ENCODE data around the gene HIPK1.

DNA sequence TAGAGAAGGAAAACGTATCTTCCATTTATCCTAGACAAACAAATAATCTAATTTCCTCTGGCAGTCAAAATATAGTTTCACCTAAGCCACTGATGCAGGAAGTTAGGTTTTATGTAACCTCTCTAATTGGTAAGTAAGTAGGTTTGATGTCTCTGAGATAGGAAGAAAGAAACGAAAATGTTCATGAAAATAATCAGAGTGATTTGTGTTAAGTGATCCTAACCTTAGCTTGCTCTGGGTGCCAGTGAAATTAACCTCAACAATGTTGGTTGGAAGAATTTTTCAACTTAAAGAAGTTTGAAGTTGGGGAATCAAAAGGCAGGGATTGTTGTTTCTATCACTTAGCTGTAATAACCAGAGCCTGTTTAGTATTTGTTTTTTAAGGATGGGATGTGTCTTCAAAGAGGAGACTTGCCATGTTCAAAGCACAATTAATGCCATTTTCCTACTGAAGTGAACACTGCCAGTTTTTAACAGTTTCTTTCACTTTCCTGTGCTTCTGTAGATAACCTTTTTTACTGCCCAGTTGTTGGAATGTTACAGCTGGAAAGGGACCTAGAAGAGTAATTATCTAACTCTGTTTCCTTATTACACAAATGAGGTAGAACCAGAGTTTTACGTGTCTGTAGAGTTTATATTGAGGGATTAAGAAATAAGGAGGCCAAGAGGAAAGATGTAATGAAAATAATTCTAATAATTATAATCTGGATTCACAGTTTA lies 18.4 kb downstream of the HIPK1 start:
- TF ChIP-seq ATF1 (CRISPR knock-in tag; IDR thresholded peaks at IDR 0.05) (no peak), MXD4 (CRISPR knock-in tag; IDR thresholded peaks at IDR 0.05; ENCODE audit: borderline replicate concordance) (no peak), TCF7 (CRISPR knock-in tag; IDR thresholded peaks at IDR 0.05; ENCODE audit: low read depth) (no peak), GABPB1 (CRISPR knock-in tag; IDR thresholded peaks at IDR 0.05) (no peak), GRHL2 (CRISPR knock-in tag; IDR thresholded peaks at IDR 0.05; ENCODE audit: insufficient replicate concordance, severe bottlenecking) (no peak), ZBTB21 (CRISPR knock-in tag; IDR thresholded peaks at IDR 0.05; ENCODE audit: borderline replicate concordance) (no peak), ZNF138 (CRISPR knock-in tag; conservative IDR thresholded peaks at IDR 0.05) (no peak)
- TF ChIP-seq, protein P1, sequence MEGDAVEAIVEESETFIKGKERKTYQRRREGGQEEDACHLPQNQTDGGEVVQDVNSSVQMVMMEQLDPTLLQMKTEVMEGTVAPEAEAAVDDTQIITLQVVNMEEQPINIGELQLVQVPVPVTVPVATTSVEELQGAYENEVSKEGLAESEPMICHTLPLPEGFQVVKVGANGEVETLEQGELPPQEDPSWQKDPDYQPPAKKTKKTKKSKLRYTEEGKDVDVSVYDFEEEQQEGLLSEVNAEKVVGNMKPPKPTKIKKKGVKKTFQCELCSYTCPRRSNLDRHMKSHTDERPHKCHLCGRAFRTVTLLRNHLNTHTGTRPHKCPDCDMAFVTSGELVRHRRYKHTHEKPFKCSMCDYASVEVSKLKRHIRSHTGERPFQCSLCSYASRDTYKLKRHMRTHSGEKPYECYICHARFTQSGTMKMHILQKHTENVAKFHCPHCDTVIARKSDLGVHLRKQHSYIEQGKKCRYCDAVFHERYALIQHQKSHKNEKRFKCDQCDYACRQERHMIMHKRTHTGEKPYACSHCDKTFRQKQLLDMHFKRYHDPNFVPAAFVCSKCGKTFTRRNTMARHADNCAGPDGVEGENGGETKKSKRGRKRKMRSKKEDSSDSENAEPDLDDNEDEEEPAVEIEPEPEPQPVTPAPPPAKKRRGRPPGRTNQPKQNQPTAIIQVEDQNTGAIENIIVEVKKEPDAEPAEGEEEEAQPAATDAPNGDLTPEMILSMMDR (IDR thresholded peaks at IDR 0.05): no peak
- TF ChIP-seq, protein P2, sequence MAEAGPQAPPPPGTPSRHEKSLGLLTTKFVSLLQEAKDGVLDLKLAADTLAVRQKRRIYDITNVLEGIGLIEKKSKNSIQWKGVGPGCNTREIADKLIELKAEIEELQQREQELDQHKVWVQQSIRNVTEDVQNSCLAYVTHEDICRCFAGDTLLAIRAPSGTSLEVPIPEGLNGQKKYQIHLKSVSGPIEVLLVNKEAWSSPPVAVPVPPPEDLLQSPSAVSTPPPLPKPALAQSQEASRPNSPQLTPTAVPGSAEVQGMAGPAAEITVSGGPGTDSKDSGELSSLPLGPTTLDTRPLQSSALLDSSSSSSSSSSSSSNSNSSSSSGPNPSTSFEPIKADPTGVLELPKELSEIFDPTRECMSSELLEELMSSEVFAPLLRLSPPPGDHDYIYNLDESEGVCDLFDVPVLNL (CRISPR knock-in tag; IDR thresholded peaks at IDR 0.05; ENCODE audit: borderline replicate concordance, low read depth): no peak
- TF ChIP-seq, protein P3, sequence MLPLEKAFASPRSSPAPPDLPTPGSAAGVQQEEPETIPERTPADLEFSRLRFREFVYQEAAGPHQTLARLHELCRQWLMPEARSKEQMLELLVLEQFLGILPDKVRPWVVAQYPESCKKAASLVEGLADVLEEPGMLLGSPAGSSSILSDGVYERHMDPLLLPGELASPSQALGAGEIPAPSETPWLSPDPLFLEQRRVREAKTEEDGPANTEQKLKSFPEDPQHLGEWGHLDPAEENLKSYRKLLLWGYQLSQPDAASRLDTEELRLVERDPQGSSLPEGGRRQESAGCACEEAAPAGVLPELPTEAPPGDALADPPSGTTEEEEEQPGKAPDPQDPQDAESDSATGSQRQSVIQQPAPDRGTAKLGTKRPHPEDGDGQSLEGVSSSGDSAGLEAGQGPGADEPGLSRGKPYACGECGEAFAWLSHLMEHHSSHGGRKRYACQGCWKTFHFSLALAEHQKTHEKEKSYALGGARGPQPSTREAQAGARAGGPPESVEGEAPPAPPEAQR (CRISPR knock-in tag; IDR thresholded peaks at IDR 0.05): no peak

Measured in WTC11 (cell line).